RWPE2 (cell line): ENCODE results near the gene WDR49.

ENCODE experiments used
- ATAC-seq: fragments of 200-7000 bp; cut with Tn5 transposase; 3 replicates; pipeline ENCODE4 v1.9.1; 2021; ENCODE audit warnings: low read depth
- DNase-seq: peaks from one replicate; pipeline ENCODE4 v3.0.0-alpha.2; 2020; ENCODE audit warnings: low spot score
- H3K27ac ChIP-seq: fragments of 450-650 bp; 2 replicates; pipeline ENCODE4 v1.5.1; 2017; ENCODE audit warnings: mild to moderate bottlenecking; ENCODE audit not compliant: poor library complexity, severe bottlenecking
- H3K27me3 ChIP-seq: fragments of 250-450 bp; sonication (Bioruptor Pico); 2 replicates; pipeline ENCODE4 v1.5.1; 2021; ENCODE audit warnings: mild to moderate bottlenecking, moderate library complexity; ENCODE audit not compliant: insufficient read depth, poor library complexity, severe bottlenecking
- H3K36me3 ChIP-seq: fragments of 250-450 bp; sonication (Bioruptor Pico); 2 replicates; pipeline ENCODE4 v1.5.1; 2020; ENCODE audit warnings: low read depth, mild to moderate bottlenecking, moderate library complexity
- H3K4me1 ChIP-seq: fragments of 250-450 bp; sonication (Bioruptor Pico); 2 replicates; pipeline ENCODE4 v1.5.1; 2021; ENCODE audit warnings: mild to moderate bottlenecking, moderate library complexity; ENCODE audit not compliant: insufficient read depth, poor library complexity, severe bottlenecking
- H3K4me3 ChIP-seq: fragments of 250-450 bp; sonication (Bioruptor Pico); 2 replicates; pipeline ENCODE4 v1.5.1; 2021; ENCODE audit warnings: mild to moderate bottlenecking, moderate library complexity; ENCODE audit not compliant: severe bottlenecking
- H3K9me3 ChIP-seq: fragments of 250-450 bp; sonication (Bioruptor Pico); 2 replicates; pipeline ENCODE4 v1.5.1; 2021; ENCODE audit warnings: mild to moderate bottlenecking, moderate library complexity; ENCODE audit not compliant: severe bottlenecking
- TF ChIP-seq, protein P1 (sequence below): fragments of 450-650 bp; IDR thresholded peaks from one replicate; pipeline ENCODE4 v1.5.1; 2017; ENCODE audit warnings: mild to moderate bottlenecking, moderate library complexity; ENCODE audit not compliant: poor library complexity, severe bottlenecking

Gene WDR49

DNA sequence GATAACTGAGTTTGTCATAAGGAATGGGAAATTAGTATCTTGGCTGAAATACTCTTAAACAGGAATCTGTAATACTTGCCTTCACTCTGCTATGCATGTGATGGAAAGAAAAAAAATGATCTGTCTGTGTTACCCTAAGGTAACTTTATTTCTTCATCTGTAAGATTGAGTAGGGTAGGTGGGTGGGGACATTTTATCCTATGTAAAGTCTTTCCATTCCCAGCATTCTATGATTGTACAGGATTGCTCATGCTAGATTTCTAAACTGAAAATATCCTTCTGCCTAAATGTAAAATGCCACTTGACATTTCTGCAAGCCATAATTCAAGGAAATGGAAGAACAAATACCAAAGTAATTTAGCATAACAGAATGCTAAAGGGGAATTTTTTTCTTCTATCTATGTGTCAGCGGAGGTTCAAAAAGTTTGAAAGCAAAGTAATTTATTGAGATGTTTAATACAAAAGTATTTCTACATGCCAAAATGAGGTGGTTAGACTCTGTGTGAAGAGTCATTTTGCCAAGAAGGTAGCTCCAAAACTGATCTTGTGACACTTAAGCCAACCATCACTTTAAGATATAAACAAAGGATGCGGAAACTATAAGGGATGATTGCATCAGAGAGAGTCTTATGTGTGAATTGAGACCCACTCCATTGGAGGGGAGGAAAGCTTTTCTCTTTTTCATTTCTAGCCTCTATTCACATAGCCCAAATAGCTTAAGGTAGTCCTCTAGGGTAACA lies 133.3 kb downstream of the WDR49 start:
- ATAC-seq (no peak), DNase-seq (no peak)
- Histone ChIP-seq H3K27me3 (no peaks in the 10 kb centered on the region), H3K27ac (no peak overlapping the region), H3K9me3 (no peaks in the 10 kb centered on the region), H3K4me3 (no peak overlapping the region), H3K4me1 (no peaks in the 10 kb centered on the region), H3K36me3 (no peaks in the 10 kb centered on the region)
- TF ChIP-seq, protein P1, sequence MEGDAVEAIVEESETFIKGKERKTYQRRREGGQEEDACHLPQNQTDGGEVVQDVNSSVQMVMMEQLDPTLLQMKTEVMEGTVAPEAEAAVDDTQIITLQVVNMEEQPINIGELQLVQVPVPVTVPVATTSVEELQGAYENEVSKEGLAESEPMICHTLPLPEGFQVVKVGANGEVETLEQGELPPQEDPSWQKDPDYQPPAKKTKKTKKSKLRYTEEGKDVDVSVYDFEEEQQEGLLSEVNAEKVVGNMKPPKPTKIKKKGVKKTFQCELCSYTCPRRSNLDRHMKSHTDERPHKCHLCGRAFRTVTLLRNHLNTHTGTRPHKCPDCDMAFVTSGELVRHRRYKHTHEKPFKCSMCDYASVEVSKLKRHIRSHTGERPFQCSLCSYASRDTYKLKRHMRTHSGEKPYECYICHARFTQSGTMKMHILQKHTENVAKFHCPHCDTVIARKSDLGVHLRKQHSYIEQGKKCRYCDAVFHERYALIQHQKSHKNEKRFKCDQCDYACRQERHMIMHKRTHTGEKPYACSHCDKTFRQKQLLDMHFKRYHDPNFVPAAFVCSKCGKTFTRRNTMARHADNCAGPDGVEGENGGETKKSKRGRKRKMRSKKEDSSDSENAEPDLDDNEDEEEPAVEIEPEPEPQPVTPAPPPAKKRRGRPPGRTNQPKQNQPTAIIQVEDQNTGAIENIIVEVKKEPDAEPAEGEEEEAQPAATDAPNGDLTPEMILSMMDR: no peak

DNA sequence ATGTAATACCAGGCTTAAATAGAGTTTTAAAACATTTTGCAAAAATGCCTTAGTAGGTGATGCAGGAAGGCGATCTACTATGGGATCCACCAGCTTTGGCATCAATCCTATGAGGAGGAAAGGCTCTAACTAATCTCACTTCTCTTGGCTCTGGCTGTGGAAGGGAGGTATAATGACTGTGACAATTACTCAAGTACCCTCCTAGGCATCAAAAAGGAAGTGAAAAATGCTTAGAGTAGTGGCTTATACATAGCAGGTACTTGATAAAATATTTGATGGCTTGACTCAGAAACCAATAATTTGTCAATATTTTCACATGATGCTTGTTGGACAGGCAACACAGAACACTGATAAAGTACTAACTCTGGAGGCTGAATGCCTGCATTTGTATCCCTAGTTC lies 145.8 kb downstream of the WDR49 start:
- no peak overlapping the region for H3K4me3 ChIP-seq
- H3K9me3 ChIP-seq: no peaks in the 10 kb centered on the region
- ATAC-seq (no peak), DNase-seq (no peak)
- H3K36me3 ChIP-seq: no peaks in the 10 kb centered on the region
- TF ChIP-seq, protein P1: no peak
- H3K4me1 ChIP-seq: no peaks in the 10 kb centered on the region
- no peaks in the 10 kb centered on the region for H3K27me3 ChIP-seq
- H3K27ac ChIP-seq: no peak overlapping the region

DNA sequence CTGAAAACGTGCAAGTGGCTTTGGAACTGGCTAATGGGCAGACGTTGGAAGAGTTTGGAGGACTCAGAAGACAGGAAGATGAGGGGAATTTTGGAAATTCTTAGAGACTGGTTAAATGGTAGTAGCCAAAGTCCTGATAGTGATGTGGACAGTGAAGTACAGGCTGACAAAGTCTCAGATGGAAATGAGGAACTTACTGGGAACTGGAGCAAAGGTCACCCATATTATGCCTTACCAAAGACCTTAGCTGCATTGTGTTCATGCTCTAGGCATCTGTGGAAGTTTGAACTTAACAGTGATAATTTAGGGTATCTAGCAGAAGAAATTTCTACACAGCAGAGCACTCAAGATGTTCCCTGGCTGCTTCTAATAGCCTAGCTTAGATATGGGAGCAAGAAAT lies 151.3 kb downstream of the WDR49 start:
- TF ChIP-seq, protein P1: no peak
- no peak for ATAC-seq
- Histone ChIP-seq H3K9me3 (no peaks in the 10 kb centered on the region), H3K4me1 (no peaks in the 10 kb centered on the region), H3K27ac (no peak overlapping the region), H3K27me3 (no peaks in the 10 kb centered on the region), H3K4me3 (no peak overlapping the region), H3K36me3 (no peaks in the 10 kb centered on the region)
- DNase-seq: no peak

DNA sequence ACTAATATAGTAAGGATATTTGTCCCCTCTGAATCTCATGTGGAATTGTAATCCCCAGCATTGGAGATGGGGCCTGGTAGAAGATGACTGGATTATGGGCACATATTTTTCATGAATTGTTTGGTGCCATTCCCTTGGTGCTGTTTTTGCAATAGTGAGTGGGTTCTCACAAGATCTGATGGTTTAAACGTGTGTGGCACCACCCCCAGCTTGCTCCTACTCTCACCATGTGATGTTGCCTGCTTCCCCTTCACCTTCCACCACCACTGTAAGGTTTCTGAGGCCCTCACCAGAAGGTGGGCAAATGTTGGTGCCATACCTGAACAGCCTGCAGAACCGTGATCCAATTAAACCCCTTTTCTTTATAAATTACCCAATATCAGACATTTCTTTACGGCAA lies 151.8 kb downstream of the WDR49 start:
- no peaks in the 10 kb centered on the region for H3K27me3 ChIP-seq
- DNase-seq (no peak), ATAC-seq (no peak)
- H3K4me3 ChIP-seq: no peak overlapping the region
- H3K9me3 ChIP-seq: no peaks in the 10 kb centered on the region
- no peaks in the 10 kb centered on the region for H3K4me1 ChIP-seq
- no peaks in the 10 kb centered on the region for H3K36me3 ChIP-seq
- TF ChIP-seq, protein P1: no peak
- H3K27ac ChIP-seq: no peak overlapping the region

DNA sequence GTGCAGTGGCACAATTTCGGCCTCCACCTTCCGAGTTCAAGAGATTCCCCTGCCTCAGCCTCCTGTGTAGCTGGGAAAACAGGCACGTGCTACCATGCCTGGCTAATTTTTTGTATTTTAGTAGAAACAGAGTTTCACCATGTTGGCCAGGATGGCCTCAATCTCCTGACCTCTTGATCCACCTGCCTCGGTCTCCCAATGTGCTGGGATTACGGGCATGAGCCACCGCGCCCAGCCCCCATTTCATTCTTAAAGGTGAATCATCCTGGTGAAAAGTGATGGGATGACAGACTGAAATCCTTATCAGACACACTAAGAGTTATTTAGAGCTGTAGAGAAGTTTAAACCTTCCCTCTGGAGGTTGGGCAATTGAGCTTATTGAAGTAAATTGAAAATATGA lies 155.8 kb downstream of the WDR49 start:
- no peak for ATAC-seq
- H3K4me3 ChIP-seq: no peak overlapping the region
- H3K36me3 ChIP-seq: no peaks in the 10 kb centered on the region
- no peaks in the 10 kb centered on the region for H3K9me3 ChIP-seq
- no peak overlapping the region for H3K27ac ChIP-seq
- TF ChIP-seq, protein P1: no peak
- no peaks in the 10 kb centered on the region for H3K27me3 ChIP-seq
- DNase-seq: no peak
- H3K4me1 ChIP-seq: no peaks in the 10 kb centered on the region
